ENCODE measurements around the gene CDC42BPB. TPM values are rescaled to one million over a fixed set of nuclear protein-coding genes. Genes with fewer than 3 reads are reported as not detected.

The CDC42BPB gene
- total RNA-seq, 1 donor from 2014 or later: 147 TPM

DNA sequence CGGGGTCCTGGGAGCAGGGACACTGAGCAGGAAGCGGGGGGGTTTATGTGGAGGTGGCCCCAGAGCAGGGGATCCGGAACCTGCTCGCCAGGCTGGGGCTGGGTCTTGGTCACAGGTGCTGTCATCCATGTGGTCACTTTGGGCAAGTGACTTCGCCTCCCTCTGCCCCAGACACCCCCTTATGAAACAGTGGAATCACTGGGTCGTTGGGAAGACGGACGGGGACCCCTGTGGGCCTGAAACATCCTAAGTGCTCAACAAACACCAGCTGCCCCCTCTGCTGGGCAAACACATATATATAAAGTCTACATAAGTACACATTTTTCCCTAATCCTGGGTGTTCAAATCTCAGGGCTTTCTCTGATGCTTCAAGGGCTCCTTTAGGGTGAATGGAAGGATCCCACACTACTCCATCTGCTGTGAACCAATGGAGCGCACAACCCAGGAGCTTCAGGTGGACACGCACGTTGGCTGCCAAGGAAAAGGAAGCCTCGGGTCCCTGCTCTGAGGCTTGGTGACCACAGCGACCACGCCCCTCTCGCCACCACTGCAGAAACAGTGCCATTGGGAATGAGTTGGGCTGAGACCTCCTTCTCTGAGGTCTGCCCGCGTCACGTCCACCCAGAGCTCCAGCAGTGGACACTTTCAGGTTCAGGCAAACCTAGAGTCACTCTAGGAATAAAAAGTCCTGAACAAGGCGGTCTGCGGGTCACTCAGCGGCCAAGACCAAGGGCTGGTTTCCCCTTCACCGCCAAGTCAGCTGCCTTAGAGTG is 54.6 kb downstream of the CDC42BPB start:
- DNase-seq (ENCODE audit: low read depth): no peak

DNA sequence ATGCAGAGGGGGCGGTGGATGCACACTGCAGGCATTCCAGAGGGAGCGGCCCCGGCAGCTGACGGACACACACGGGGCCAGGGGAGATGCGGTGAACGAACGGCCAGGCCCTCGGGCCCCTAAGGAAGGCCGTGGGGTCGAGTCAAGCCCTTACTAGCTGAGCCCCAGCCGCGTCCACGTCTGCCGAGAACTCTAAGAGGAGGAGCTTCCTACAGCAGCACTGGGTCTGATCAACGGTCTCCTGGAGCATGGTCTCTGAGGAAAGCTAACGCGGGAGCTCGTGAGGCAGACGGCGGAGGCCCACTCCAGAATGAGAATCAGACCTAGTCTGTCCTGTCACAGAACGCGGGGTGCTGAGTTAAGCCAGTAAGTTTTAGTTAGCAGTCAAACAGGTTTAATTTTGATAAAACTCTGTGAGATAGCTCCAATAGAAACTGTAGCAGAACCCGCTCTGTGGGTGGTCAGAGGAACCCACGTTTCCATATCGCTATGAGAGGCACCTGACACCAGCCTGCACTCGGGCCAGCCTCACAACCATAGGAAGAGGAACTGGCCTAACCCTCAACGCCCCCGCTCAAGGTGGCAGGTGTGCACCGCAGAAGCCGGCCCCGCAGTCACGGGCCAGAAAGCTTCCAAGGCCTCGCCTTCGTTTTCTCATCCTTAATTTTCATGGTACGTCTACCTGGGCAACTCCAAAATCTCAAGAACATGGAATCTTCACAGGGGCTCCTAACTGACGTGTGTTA is 55.5 kb downstream of the CDC42BPB start:
- TF ChIP-seq, protein P1, sequence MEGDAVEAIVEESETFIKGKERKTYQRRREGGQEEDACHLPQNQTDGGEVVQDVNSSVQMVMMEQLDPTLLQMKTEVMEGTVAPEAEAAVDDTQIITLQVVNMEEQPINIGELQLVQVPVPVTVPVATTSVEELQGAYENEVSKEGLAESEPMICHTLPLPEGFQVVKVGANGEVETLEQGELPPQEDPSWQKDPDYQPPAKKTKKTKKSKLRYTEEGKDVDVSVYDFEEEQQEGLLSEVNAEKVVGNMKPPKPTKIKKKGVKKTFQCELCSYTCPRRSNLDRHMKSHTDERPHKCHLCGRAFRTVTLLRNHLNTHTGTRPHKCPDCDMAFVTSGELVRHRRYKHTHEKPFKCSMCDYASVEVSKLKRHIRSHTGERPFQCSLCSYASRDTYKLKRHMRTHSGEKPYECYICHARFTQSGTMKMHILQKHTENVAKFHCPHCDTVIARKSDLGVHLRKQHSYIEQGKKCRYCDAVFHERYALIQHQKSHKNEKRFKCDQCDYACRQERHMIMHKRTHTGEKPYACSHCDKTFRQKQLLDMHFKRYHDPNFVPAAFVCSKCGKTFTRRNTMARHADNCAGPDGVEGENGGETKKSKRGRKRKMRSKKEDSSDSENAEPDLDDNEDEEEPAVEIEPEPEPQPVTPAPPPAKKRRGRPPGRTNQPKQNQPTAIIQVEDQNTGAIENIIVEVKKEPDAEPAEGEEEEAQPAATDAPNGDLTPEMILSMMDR (IDR thresholded peaks at IDR 0.05; ENCODE audit: insufficient read depth, low read length, poor library complexity, severe bottlenecking): no peak
- peaks cover 2% of the 10 kb centered on the region for H3K36me3 ChIP-seq (ENCODE audit: control insufficient read depth, insufficient read depth, low read length)
- no peak for DNase-seq (ENCODE audit: low read depth)
- no peaks in the 10 kb centered on the region for H3K27me3 ChIP-seq (ENCODE audit: control insufficient read depth, insufficient read depth, low read length)
- no peak overlapping the region for H3K4me3 ChIP-seq (ENCODE audit: low read depth, low read length)

More for the DNA sequence above, 54.6 kb downstream of the CDC42BPB start:
- Histone ChIP-seq H3K27me3 (ENCODE audit: control insufficient read depth, insufficient read depth, low read length) (no peaks in the 10 kb centered on the region), H3K4me3 (ENCODE audit: low read depth, low read length) (no peak overlapping the region), H3K36me3 (ENCODE audit: control insufficient read depth, insufficient read depth, low read length) (peaks cover 5% of the 10 kb centered on the region)
- TF ChIP-seq, protein P1 (IDR thresholded peaks at IDR 0.05; ENCODE audit: insufficient read depth, low read length, poor library complexity, severe bottlenecking): peak; percentile 10

DNA sequence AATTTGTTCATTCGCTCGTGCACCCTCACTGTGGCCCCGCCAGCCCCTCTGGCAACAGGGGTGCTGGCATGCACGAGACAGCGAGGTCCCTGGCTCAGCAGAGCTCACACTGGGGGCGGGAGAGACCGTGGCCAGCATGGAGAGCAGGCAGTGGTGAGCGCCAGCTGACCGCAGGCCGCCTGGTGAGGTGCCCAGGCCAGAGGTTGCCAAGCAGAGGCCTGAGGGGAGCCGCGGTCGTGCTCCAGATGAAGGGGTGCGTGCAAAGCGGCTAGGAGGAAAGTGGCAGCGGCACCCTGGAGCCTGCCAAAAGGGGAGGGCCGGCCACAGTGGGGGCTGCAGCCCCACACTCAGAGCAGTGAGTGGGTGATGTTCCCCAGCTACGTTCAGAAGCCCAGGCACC is 56.1 kb downstream of the CDC42BPB start:
- peaks cover 2% of the 10 kb centered on the region for H3K36me3 ChIP-seq (ENCODE audit: control insufficient read depth, insufficient read depth, low read length)
- no peak overlapping the region for H3K4me3 ChIP-seq (ENCODE audit: low read depth, low read length)
- H3K27me3 ChIP-seq (ENCODE audit: control insufficient read depth, insufficient read depth, low read length): no peaks in the 10 kb centered on the region
- no peak for DNase-seq (ENCODE audit: low read depth)
- TF ChIP-seq, protein P1 (IDR thresholded peaks at IDR 0.05; ENCODE audit: insufficient read depth, low read length, poor library complexity, severe bottlenecking): no peak

DNA sequence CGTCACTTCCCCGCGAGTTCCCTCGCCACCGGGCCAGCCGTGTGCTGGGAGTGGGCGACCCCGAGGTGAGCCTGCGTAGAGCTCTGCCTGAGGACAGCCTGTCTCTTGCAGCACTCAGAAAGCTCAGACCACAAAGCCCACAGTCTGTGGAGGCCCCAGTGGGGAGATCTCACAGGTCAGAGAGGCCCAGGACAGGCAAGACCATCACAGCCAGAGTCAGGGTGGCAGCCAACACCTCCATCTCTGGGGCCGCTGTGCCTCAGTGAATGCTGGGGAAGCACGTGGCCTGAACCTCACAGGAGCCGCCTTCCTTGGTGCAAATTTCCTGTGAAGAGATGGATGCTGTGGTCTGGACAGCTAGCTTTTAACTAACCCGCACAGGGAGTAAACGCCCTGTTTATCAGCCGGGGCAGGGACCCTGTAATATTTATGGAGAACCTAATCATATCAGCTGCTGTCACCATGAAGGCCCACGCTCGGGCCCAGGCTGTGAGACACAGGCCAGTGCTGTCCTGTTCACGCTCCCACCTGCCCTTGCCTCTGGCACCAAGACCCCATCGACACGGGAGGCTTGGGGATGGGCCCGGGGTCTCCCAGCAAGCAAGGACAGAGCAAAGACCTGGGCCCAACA is 56.9 kb downstream of the CDC42BPB start:
- H3K36me3 ChIP-seq (ENCODE audit: control insufficient read depth, insufficient read depth, low read length): peaks cover 2% of the 10 kb centered on the region
- TF ChIP-seq, protein P1 (IDR thresholded peaks at IDR 0.05; ENCODE audit: insufficient read depth, low read length, poor library complexity, severe bottlenecking): no peak
- DNase-seq (ENCODE audit: low read depth): no peak
- no peak overlapping the region for H3K4me3 ChIP-seq (ENCODE audit: low read depth, low read length)
- H3K27me3 ChIP-seq (ENCODE audit: control insufficient read depth, insufficient read depth, low read length): no peaks in the 10 kb centered on the region

DNA sequence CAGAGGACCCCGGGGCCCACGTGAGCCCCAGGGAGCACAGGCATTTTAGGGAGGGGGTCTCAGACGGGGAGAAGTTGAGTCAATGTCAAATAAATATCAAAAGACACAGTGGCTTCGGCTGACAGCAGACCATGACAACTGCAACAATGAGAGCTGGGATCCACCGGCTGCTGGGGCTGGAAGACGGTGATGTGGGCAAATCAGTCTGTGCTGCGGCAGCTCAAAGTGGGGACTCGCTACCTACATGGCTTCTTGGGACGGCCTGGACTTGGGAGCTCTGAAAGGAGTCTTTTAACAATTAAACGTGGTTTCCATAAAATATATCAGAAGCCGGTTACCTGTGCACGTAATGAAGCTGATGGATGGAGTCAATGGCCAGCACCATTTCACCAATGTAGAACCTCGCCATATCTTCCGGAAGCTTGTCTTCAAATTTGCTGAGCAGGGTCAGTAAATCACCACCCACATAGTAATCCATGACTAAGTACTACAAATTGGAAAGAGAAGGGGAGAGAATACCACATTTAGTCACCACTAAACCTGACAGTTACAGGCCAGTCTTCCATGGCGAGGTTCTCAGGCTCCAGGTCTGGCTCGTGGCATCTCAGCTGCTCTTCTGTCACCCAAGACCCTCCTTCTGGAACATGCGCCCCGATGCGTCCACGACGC is 58.0 kb downstream of the CDC42BPB start:
- H3K36me3 ChIP-seq (ENCODE audit: control insufficient read depth, insufficient read depth, low read length): peaks cover 2% of the 10 kb centered on the region
- no peak for DNase-seq (ENCODE audit: low read depth)

More for the DNA sequence above, 58.0 kb downstream of the CDC42BPB start:
- Histone ChIP-seq H3K4me3 (ENCODE audit: low read depth, low read length) (no peak overlapping the region), H3K27me3 (ENCODE audit: control insufficient read depth, insufficient read depth, low read length) (no peaks in the 10 kb centered on the region)
- TF ChIP-seq, protein P1 (IDR thresholded peaks at IDR 0.05; ENCODE audit: insufficient read depth, low read length, poor library complexity, severe bottlenecking): no peak
